Neural cell (in vitro differentiated cells): ENCODE results near the gene NOS1AP. TPM values are rescaled to one million over a fixed set of nuclear protein-coding genes. Genes with fewer than 3 reads are reported as not detected.

Experiments used
- H2AFZ ChIP-seq: fragments of 200-600, 300-800 bp; sonication (generic), shearing (Covaris generic); 2 replicates; pipeline ENCODE4 v1.6.0; 2014; ENCODE audit warnings: low read depth, mild to moderate bottlenecking, antibody characterized with exemption, low read length, moderate library complexity
- H3F3A ChIP-seq: fragments of 200-600 bp; shearing (Covaris generic); 2 replicates; pipeline ENCODE4 v1.6.1; 2016; ENCODE audit warnings: mild to moderate bottlenecking, moderate library complexity, mixed read lengths, antibody characterized with exemption, low read length; ENCODE audit not compliant: insufficient read depth, poor library complexity, severe bottlenecking
- H3K27ac ChIP-seq: fragments of 200-600, 300-800 bp; sonication (generic), shearing (Covaris generic); 2 replicates; pipeline ENCODE4 v1.5.1; 2014; ENCODE audit warnings: mild to moderate bottlenecking, low read length, moderate library complexity
- H3K27me3 ChIP-seq: fragments of 300-800, 200-600 bp; sonication (generic), shearing (Covaris generic); 2 replicates; pipeline ENCODE4 v1.6.0; 2014; ENCODE audit warnings: mild to moderate bottlenecking, low read depth, low read length, moderate library complexity; ENCODE audit not compliant: insufficient read depth
- H3K36me3 ChIP-seq: fragments of 300-800, 200-600 bp; sonication (generic), shearing (Covaris generic); 2 replicates; pipeline ENCODE4 v1.5.1; 2014; ENCODE audit warnings: mild to moderate bottlenecking, antibody characterized with exemption, low read length, moderate library complexity; ENCODE audit not compliant: insufficient read depth
- H3K4me2 ChIP-seq: fragments of 300-800, 200-600 bp; sonication (generic), shearing (Covaris generic); 2 replicates; pipeline ENCODE4 v1.6.0; 2014; ENCODE audit warnings: mild to moderate bottlenecking, low read length
- H3K4me3 ChIP-seq: fragments of 300-800, 200-600 bp; sonication (generic), shearing (Covaris generic); 2 replicates; pipeline ENCODE4 v1.5.1; 2014; ENCODE audit warnings: mild to moderate bottlenecking, low read length, moderate library complexity
- H3K79me2 ChIP-seq: fragments of 200-600 bp; shearing (Covaris generic); replicated peaks from 2 replicates; pipeline ENCODE4 v1.6.0; 2014; ENCODE audit warnings: mild to moderate bottlenecking, low read length, moderate library complexity; ENCODE audit not compliant: insufficient read depth
- H3K9ac ChIP-seq: fragments of 300-800, 200-600 bp; sonication (generic), shearing (Covaris generic); 2 replicates; pipeline ENCODE4 v1.6.1; 2016; ENCODE audit warnings: mild to moderate bottlenecking, low read length, mixed read lengths
- H3K9me2 ChIP-seq: fragments of 200-600 bp; shearing (Covaris generic); 2 replicates; pipeline ENCODE4 v1.6.1; 2016; ENCODE audit warnings: mild to moderate bottlenecking, low read length, mixed read lengths; ENCODE audit not compliant: insufficient read depth
- H3K9me3 ChIP-seq: fragments of 200-600, 300-800 bp; sonication (generic), shearing (Covaris generic); 2 replicates; pipeline ENCODE4 v1.6.1; 2016; ENCODE audit warnings: mild to moderate bottlenecking, mixed run types, low read length, moderate library complexity, mixed read lengths
- H4K20me1 ChIP-seq: fragments of 200-600 bp; shearing (Covaris generic); 2 replicates; pipeline ENCODE4 v1.6.1; 2016; ENCODE audit warnings: mild to moderate bottlenecking, mixed run types; ENCODE audit not compliant: insufficient read depth
- EP300 ChIP-seq: fragments of 450-650 bp; conservative IDR thresholded peaks from 2 replicates; pipeline ENCODE4 v1.6.1; 2014; ENCODE audit warnings: antibody characterized with exemption, mild to moderate bottlenecking, moderate library complexity; ENCODE audit not compliant: poor library complexity, severe bottlenecking
- EZH2 ChIP-seq: fragments of 200-600, 300-800 bp; shearing (Covaris generic), sonication (generic); IDR thresholded peaks from 2 replicates; pipeline ENCODE4 v1.6.1; 2014; ENCODE audit warnings: antibody characterized with exemption, low read length, borderline replicate concordance, mild to moderate bottlenecking; ENCODE audit not compliant: insufficient read depth, poor library complexity, severe bottlenecking
- MXI1 ChIP-seq: fragments of 450-650 bp; conservative IDR thresholded peaks from 2 replicates; pipeline ENCODE4 v1.6.1; 2014; ENCODE audit warnings: antibody characterized with exemption, mild to moderate bottlenecking; ENCODE audit not compliant: poor library complexity, severe bottlenecking
- POLR2AphosphoS5 ChIP-seq: IDR thresholded peaks from 2 replicates; pipeline ENCODE4 v1.6.1; 2012
- RAD21 ChIP-seq: fragments of 450-650 bp; conservative IDR thresholded peaks from 2 replicates; pipeline ENCODE4 v1.6.1; 2014; ENCODE audit warnings: antibody characterized with exemption, mild to moderate bottlenecking, moderate library complexity
- SMC3 ChIP-seq: fragments of 450-650 bp; conservative IDR thresholded peaks from 2 replicates; pipeline ENCODE4 v1.6.1; 2014; ENCODE audit warnings: antibody characterized with exemption, mild to moderate bottlenecking, moderate library complexity; ENCODE audit not compliant: poor library complexity
- TAF1 ChIP-seq: IDR thresholded peaks from 2 replicates; pipeline ENCODE4 v1.6.1; 2012; ENCODE audit warnings: low read depth
- polyA plus RNA-seq: library from polyadenylated mRNA; depleted of rRNA; stranded (reverse); fragments of >200 nt; gene quantifications from 2 replicates; pipeline ENCODE4 v1.2.3, GENCODE V29; 2014
- TF ChIP-seq, protein P1 (sequence below): fragments of 450-650 bp; IDR thresholded peaks from 2 replicates; pipeline ENCODE4 v1.5.1; 2014; ENCODE audit warnings: antibody characterized with exemption, mild to moderate bottlenecking, moderate library complexity; ENCODE audit not compliant: poor library complexity, severe bottlenecking
- TF ChIP-seq, protein P2 (sequence below): IDR thresholded peaks from 2 replicates; pipeline ENCODE4 v1.6.1; 2012; ENCODE audit warnings: borderline replicate concordance

The NOS1AP gene
- polyA plus RNA-seq, 1 donor from 2014 or later = 5.3 TPM

DNA sequence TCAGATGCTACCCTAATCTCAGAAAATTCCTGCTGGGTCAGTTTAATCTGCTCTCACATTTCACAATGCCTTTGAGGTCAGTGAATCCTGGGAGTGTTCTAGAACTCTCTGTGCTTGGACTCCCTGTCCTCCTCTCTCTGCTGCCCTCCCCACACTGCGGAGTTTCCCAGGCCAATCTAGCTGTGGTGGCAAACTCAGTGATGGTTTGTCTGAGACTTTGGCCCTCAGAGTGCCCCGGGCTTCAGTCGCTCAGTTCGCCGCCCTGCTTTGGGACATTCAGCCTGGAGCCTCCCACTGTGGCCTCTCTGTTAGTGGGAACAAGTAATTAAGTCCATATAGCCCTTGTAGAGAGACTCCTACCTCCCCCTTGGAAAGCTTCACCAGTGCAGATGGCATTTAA, 319.1 kb downstream of the NOS1AP start:
- Histone ChIP-seq H3K27ac (no peak overlapping the region), H3K4me2 (no peak overlapping the region), H3K4me3 (no peak overlapping the region)

DNA sequence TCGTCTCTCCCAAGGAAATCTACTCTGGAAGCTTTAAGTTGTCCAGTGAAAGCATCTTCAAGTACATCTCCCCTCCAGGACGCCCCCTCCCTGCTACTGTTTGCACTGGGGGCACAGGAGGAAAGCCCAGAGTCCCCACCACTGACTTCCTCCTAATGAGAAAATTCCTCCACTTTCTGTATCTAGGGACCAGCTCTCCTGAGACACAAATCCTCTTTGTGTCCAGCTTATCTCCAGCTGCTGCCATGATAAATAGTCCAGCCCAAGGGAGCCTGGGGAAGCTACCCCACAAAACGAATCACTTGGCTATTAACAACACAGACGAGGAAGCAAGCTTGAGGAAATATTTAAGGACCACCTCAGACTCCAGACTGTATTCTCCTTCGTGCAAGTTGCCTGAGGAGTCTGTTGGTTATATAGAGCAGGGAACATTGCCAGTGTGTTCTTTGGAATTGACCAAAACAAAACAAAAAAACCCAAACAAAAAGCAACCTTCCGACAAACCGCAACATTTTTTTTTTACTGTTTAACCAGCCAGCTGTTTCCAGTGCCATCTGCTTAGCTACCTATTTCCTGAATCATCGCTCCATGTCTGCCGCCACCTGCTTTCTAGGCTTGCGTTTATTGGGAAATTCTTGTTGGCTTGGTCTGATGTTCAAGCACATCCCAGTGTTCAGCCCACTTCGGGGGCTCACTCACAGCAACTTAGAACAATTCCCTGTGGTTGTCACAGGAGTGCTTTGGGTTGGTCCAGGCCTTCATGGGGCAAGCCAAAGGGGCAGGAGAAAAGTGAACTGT, 319.7 kb downstream of the NOS1AP start:
- H3K4me2 ChIP-seq = no peak overlapping the region

More for the DNA sequence above, 319.1 kb downstream of the NOS1AP start:
- no peaks in the 10 kb centered on the region for H3K79me2 ChIP-seq
- no peaks in the 10 kb centered on the region for H3K27me3 ChIP-seq
- H3K9me3 ChIP-seq = no peaks in the 10 kb centered on the region
- TF ChIP-seq EP300 (no peak), RAD21 (no peak), EZH2 (no peak), POLR2AphosphoS5 (no peak), MXI1 (no peak), SMC3 (no peak), TAF1 (no peak)
- TF ChIP-seq, protein P1, sequence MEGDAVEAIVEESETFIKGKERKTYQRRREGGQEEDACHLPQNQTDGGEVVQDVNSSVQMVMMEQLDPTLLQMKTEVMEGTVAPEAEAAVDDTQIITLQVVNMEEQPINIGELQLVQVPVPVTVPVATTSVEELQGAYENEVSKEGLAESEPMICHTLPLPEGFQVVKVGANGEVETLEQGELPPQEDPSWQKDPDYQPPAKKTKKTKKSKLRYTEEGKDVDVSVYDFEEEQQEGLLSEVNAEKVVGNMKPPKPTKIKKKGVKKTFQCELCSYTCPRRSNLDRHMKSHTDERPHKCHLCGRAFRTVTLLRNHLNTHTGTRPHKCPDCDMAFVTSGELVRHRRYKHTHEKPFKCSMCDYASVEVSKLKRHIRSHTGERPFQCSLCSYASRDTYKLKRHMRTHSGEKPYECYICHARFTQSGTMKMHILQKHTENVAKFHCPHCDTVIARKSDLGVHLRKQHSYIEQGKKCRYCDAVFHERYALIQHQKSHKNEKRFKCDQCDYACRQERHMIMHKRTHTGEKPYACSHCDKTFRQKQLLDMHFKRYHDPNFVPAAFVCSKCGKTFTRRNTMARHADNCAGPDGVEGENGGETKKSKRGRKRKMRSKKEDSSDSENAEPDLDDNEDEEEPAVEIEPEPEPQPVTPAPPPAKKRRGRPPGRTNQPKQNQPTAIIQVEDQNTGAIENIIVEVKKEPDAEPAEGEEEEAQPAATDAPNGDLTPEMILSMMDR = no peak
- TF ChIP-seq, protein P2, sequence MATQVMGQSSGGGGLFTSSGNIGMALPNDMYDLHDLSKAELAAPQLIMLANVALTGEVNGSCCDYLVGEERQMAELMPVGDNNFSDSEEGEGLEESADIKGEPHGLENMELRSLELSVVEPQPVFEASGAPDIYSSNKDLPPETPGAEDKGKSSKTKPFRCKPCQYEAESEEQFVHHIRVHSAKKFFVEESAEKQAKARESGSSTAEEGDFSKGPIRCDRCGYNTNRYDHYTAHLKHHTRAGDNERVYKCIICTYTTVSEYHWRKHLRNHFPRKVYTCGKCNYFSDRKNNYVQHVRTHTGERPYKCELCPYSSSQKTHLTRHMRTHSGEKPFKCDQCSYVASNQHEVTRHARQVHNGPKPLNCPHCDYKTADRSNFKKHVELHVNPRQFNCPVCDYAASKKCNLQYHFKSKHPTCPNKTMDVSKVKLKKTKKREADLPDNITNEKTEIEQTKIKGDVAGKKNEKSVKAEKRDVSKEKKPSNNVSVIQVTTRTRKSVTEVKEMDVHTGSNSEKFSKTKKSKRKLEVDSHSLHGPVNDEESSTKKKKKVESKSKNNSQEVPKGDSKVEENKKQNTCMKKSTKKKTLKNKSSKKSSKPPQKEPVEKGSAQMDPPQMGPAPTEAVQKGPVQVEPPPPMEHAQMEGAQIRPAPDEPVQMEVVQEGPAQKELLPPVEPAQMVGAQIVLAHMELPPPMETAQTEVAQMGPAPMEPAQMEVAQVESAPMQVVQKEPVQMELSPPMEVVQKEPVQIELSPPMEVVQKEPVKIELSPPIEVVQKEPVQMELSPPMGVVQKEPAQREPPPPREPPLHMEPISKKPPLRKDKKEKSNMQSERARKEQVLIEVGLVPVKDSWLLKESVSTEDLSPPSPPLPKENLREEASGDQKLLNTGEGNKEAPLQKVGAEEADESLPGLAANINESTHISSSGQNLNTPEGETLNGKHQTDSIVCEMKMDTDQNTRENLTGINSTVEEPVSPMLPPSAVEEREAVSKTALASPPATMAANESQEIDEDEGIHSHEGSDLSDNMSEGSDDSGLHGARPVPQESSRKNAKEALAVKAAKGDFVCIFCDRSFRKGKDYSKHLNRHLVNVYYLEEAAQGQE = no peak
- no peaks in the 10 kb centered on the region for H4K20me1 ChIP-seq
- H2AFZ ChIP-seq = no peak overlapping the region
- H3K9me2 ChIP-seq = no peaks in the 10 kb centered on the region
- H3K9ac ChIP-seq = no peak overlapping the region
- peaks cover 5% of the 10 kb centered on the region for H3K36me3 ChIP-seq
- H3F3A ChIP-seq = peaks cover 3% of the 10 kb centered on the region

More for the DNA sequence above, 319.7 kb downstream of the NOS1AP start:
- Histone ChIP-seq H3K27ac (no peak overlapping the region), H2AFZ (no peak overlapping the region), H3F3A (peaks cover 3% of the 10 kb centered on the region), H3K27me3 (no peaks in the 10 kb centered on the region), H3K36me3 (no peaks in the 10 kb centered on the region), H3K4me3 (no peak overlapping the region), H4K20me1 (no peaks in the 10 kb centered on the region), H3K79me2 (no peaks in the 10 kb centered on the region), H3K9me2 (no peaks in the 10 kb centered on the region), H3K9me3 (no peaks in the 10 kb centered on the region), H3K9ac (no peak overlapping the region)
- TF ChIP-seq TAF1 = no peak
